SK-N-SH (cell line): ENCODE results near the gene HIVEP2.

Source experiments
- EP300 ChIP-seq, 2 experiments: IDR thresholded peaks; 2 replicates each; pipeline versions ENCODE4 v1.4.0 to v1.6.1; 2012; ENCODE audit warnings: borderline replicate concordance in 1 of 2, low read depth in 1 of 2, low read length in 1 of 2
- GATA2 ChIP-seq: sonication (generic); formaldehyde crosslinking; IDR thresholded peaks from 2 replicates; pipeline ENCODE4 v1.5.0; 2020; ENCODE audit warnings: mild to moderate bottlenecking, missing genetic modification reagents
- JUND ChIP-seq: IDR thresholded peaks from 2 replicates; pipeline ENCODE4 v1.4.0; 2012
- MEF2A ChIP-seq: IDR thresholded peaks from 2 replicates; pipeline ENCODE4 v1.4.0; 2012; ENCODE audit warnings: low read depth, borderline replicate concordance
- RAD21 ChIP-seq: IDR thresholded peaks from 2 replicates; pipeline ENCODE4 v1.6.1; 2012; ENCODE audit warnings: mild to moderate bottlenecking, low read length
- RCOR1 ChIP-seq: fragments of 150-350 bp; IDR thresholded peaks from 2 replicates; pipeline ENCODE4 v1.6.1; 2017; ENCODE audit warnings: antibody characterized with exemption, low read length
- SMC3 ChIP-seq: IDR thresholded peaks from 2 replicates; pipeline ENCODE4 v1.6.1; 2012; ENCODE audit warnings: low read depth, low read length, improper control_type of control experiment
- TAF1 ChIP-seq: IDR thresholded peaks from 2 replicates; pipeline ENCODE4 v1.6.1; 2012; ENCODE audit warnings: low read depth, mild to moderate bottlenecking, low read length, moderate library complexity, borderline replicate concordance
- TEAD4 ChIP-seq: IDR thresholded peaks from 2 replicates; pipeline ENCODE4 v1.4.0; 2012; ENCODE audit warnings: mild to moderate bottlenecking, borderline replicate concordance; ENCODE audit not compliant: insufficient read depth
- YY1 ChIP-seq: IDR thresholded peaks from 2 replicates; pipeline ENCODE4 v1.4.0; 2012; ENCODE audit warnings: low read depth, mild to moderate bottlenecking
- TF ChIP-seq, protein P1 (sequence below): fragments of 200-600 bp; sonication (generic); IDR thresholded peaks from 2 replicates; pipeline ENCODE4 v1.6.1; 2017; ENCODE audit warnings: antibody characterized with exemption, mild to moderate bottlenecking, moderate library complexity
- TF ChIP-seq, protein P2 (sequence below): IDR thresholded peaks from 2 replicates; pipeline ENCODE4 v1.4.0; 2012; ENCODE audit warnings: low read depth
- TF ChIP-seq, protein P3 (sequence below): fragments of 150-350 bp; IDR thresholded peaks from 2 replicates; pipeline ENCODE4 v1.6.1; 2016; ENCODE audit warnings: mild to moderate bottlenecking, low read depth, low read length
- TF ChIP-seq, protein P4 (sequence below): IDR thresholded peaks from 2 replicates; pipeline ENCODE4; 2012

DNA sequence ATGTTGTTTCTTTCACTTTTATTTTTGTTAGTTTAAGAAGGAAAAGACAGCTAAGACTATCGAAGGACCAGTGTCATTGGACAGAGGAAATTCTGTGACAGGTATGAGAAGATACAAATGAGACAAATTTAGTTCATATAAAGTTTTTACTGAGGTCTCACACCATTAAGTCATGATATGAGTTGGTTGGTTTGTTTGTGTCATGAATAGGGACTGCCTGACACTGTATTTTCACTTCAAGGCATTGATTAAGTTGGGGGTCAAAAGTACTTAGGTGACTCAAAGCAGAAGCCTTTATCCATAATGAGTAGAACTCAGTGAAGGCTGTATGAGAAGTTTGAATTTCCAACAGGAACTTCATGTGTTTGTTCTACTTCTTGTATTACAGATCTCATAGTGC, 21.3 kb upstream of the HIVEP2 start:
- TF ChIP-seq, protein P1, sequence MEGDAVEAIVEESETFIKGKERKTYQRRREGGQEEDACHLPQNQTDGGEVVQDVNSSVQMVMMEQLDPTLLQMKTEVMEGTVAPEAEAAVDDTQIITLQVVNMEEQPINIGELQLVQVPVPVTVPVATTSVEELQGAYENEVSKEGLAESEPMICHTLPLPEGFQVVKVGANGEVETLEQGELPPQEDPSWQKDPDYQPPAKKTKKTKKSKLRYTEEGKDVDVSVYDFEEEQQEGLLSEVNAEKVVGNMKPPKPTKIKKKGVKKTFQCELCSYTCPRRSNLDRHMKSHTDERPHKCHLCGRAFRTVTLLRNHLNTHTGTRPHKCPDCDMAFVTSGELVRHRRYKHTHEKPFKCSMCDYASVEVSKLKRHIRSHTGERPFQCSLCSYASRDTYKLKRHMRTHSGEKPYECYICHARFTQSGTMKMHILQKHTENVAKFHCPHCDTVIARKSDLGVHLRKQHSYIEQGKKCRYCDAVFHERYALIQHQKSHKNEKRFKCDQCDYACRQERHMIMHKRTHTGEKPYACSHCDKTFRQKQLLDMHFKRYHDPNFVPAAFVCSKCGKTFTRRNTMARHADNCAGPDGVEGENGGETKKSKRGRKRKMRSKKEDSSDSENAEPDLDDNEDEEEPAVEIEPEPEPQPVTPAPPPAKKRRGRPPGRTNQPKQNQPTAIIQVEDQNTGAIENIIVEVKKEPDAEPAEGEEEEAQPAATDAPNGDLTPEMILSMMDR: no peak
- TF ChIP-seq RCOR1 (no peak), RAD21 (no peak), YY1 (no peak), TAF1 (no peak), EP300 (IDR thresholded peaks at IDR 0.05; ENCODE audit: borderline replicate concordance in 1 of 2, low read depth in 1 of 2, low read length in 1 of 2) (no peak), MEF2A (no peak), SMC3 (no peak), TEAD4 (no peak), GATA2 (CRISPR knock-in tag) (no peak), JUND (no peak)
- TF ChIP-seq, protein P2, sequence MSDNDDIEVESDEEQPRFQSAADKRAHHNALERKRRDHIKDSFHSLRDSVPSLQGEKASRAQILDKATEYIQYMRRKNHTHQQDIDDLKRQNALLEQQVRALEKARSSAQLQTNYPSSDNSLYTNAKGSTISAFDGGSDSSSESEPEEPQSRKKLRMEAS: no peak
- TF ChIP-seq, protein P3, sequence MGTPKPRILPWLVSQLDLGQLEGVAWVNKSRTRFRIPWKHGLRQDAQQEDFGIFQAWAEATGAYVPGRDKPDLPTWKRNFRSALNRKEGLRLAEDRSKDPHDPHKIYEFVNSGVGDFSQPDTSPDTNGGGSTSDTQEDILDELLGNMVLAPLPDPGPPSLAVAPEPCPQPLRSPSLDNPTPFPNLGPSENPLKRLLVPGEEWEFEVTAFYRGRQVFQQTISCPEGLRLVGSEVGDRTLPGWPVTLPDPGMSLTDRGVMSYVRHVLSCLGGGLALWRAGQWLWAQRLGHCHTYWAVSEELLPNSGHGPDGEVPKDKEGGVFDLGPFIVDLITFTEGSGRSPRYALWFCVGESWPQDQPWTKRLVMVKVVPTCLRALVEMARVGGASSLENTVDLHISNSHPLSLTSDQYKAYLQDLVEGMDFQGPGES: no peak
- TF ChIP-seq, protein P4, sequence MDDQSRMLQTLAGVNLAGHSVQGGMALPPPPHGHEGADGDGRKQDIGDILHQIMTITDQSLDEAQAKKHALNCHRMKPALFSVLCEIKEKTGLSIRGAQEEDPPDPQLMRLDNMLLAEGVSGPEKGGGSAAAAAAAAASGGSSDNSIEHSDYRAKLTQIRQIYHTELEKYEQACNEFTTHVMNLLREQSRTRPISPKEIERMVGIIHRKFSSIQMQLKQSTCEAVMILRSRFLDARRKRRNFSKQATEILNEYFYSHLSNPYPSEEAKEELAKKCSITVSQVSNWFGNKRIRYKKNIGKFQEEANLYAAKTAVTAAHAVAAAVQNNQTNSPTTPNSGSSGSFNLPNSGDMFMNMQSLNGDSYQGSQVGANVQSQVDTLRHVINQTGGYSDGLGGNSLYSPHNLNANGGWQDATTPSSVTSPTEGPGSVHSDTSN: no peak
